IMR-90 (cell line): Measurements from ENCODE around the gene ANKRD55. TPM values are rescaled to one million over a fixed set of nuclear protein-coding genes. Genes with fewer than 3 reads are reported as not detected.

ENCODE experiments used
- ATAC-seq: fragments of 200-7000 bp; cut with Tn5 transposase; 2 replicates; pipeline ENCODE4 v1.9.1; 2020; ENCODE audit warnings: low read depth, mild to moderate bottlenecking, moderate library complexity
- BruUV-seq: library from RNA; stranded (reverse); fragments of 400-500 nt; replicated peaks from 2 replicates; lab custom pipeline; 2021; lab: Mats Ljungman, UMichigan
- CTCF ChIA-PET: fragments of 300-600 bp; formaldehyde crosslinking; extraction: SDS; loops from one replicate; lab custom pipeline; 2021; ENCODE audit warnings: antibody characterized with exemption; lab: Yijun Ruan, JAX
- POLR2A ChIA-PET: fragments of 300-600 bp; sonication (Branson Sonifier 250); formaldehyde crosslinking; loops from one replicate; lab custom pipeline; 2022; ENCODE audit warnings: antibody characterized with exemption; ENCODE audit not compliant: unreplicated experiment; lab: Charles Lee
- DNase-seq: peaks from one replicate; pipeline ENCODE4 v3.0.0; 2013
- H2AFZ ChIP-seq: replicated peaks from 2 replicates; pipeline ENCODE3; 2013; ENCODE audit warnings: low read length, mild to moderate bottlenecking; ENCODE audit not compliant: poor library complexity
- H2AK5ac ChIP-seq: 2 replicates; pipeline ENCODE4 v1.6.1; 2013; ENCODE audit warnings: low read depth, low read length, inconsistent platforms
- H2AK9ac ChIP-seq: replicated peaks from 2 replicates; pipeline ENCODE3; 2013; ENCODE audit warnings: mild to moderate bottlenecking, low read depth, low read length, moderate library complexity; ENCODE audit not compliant: poor library complexity
- H2BK120ac ChIP-seq: 2 replicates; pipeline ENCODE4 v1.6.1; 2013; ENCODE audit warnings: low read depth, low read length, inconsistent platforms
- H2BK15ac ChIP-seq: 3 replicates; pipeline ENCODE4 v1.6.1; 2013; ENCODE audit warnings: low read depth, low read length, inconsistent platforms
- H2BK20ac ChIP-seq: 2 replicates; pipeline ENCODE4 v1.6.1; 2013; ENCODE audit warnings: low read depth, mild to moderate bottlenecking, inconsistent platforms, low read length, moderate library complexity
- H2BK5ac ChIP-seq: 2 replicates; pipeline ENCODE4 v1.6.1; 2013; ENCODE audit warnings: mild to moderate bottlenecking, low read depth, low read length, inconsistent platforms; ENCODE audit not compliant: poor library complexity, severe bottlenecking
- H3K14ac ChIP-seq: replicated peaks from 2 replicates; pipeline ENCODE4 v1.6.1; 2013; ENCODE audit warnings: low read depth, low read length, inconsistent platforms
- H3K18ac ChIP-seq: 2 replicates; pipeline ENCODE4 v1.6.1; 2013; ENCODE audit warnings: low read depth, low read length, control low read depth
- H3K23ac ChIP-seq: 2 replicates; pipeline ENCODE4 v1.6.1; 2013; ENCODE audit warnings: low read depth, low read length, inconsistent platforms
- H3K27ac ChIP-seq: 2 replicates; pipeline ENCODE4 v1.5.1; 2013; ENCODE audit warnings: mild to moderate bottlenecking, control low read depth, low read length; ENCODE audit not compliant: insufficient read depth
- H3K27me3 ChIP-seq: 2 replicates; pipeline ENCODE4 v1.6.1; 2013; ENCODE audit warnings: low read length; ENCODE audit not compliant: control insufficient read depth, insufficient read depth
- H3K36me3 ChIP-seq: 2 replicates; pipeline ENCODE4 v1.6.1; 2013; ENCODE audit warnings: low read length, mixed read lengths; ENCODE audit not compliant: control insufficient read depth, insufficient read depth
- H3K4ac ChIP-seq: 2 replicates; pipeline ENCODE4 v1.6.1; 2013; ENCODE audit warnings: low read depth, low read length, inconsistent platforms
- H3K4me1 ChIP-seq: 2 replicates; pipeline ENCODE4 v1.6.1; 2013; ENCODE audit warnings: low read length, mixed read lengths; ENCODE audit not compliant: control insufficient read depth, insufficient read depth
- H3K4me2 ChIP-seq: 2 replicates; pipeline ENCODE4 v1.6.1; 2013; ENCODE audit warnings: low read depth, mild to moderate bottlenecking, control low read depth, low read length, moderate library complexity
- H3K4me3 ChIP-seq: 2 replicates; pipeline ENCODE4 v1.5.1; 2013; ENCODE audit warnings: low read depth, mild to moderate bottlenecking, control low read depth, low read length, moderate library complexity; ENCODE audit not compliant: insufficient read depth
- H3K56ac ChIP-seq: 2 replicates; pipeline ENCODE4 v1.6.1; 2013; ENCODE audit warnings: low read length, inconsistent platforms; ENCODE audit not compliant: insufficient read depth; ENCODE audit errors: extremely low read depth
- H3K79me1 ChIP-seq, 2 experiments: 2 replicates each; pipeline ENCODE4 v1.6.1; 2013; ENCODE audit warnings: low read length in 2 of 2, inconsistent platforms in 1 of 2, low read depth in 1 of 2
- H3K9ac ChIP-seq: 2 replicates; pipeline ENCODE4 v1.6.1; 2013; ENCODE audit warnings: low read depth, low read length, control low read depth
- H3K9me1 ChIP-seq: 2 replicates; pipeline ENCODE4 v1.6.1; 2013; ENCODE audit warnings: low read length, inconsistent platforms; ENCODE audit not compliant: insufficient read depth
- H3K9me3 ChIP-seq: 2 replicates; pipeline ENCODE4 v1.6.1; 2013; ENCODE audit warnings: low read length; ENCODE audit not compliant: control insufficient read depth, insufficient read depth
- H4K20me1 ChIP-seq: 2 replicates; pipeline ENCODE4 v1.6.1; 2013; ENCODE audit warnings: low read length, inconsistent platforms; ENCODE audit not compliant: insufficient read depth
- H4K5ac ChIP-seq: 2 replicates; pipeline ENCODE4 v1.6.1; 2013; ENCODE audit warnings: mild to moderate bottlenecking, low read depth, low read length, control low read depth
- H4K8ac ChIP-seq, 2 experiments: 2 replicates each; pipeline ENCODE4 v1.6.1; 2013; ENCODE audit warnings: low read depth in 2 of 2, low read length in 2 of 2, control low read depth in 1 of 2, inconsistent platforms in 1 of 2
- H4K91ac ChIP-seq: 2 replicates; pipeline ENCODE4 v1.6.1; 2013; ENCODE audit warnings: low read depth, low read length, inconsistent platforms; ENCODE audit not compliant: insufficient read depth
- BHLHE40 ChIP-seq: fragments of 150-350 bp; IDR thresholded peaks from 2 replicates; pipeline ENCODE4 v1.6.1; 2016; ENCODE audit warnings: mild to moderate bottlenecking, low read depth, low read length
- CEBPB ChIP-seq: IDR thresholded peaks from 2 replicates; pipeline ENCODE4 v1.6.1; 2012; ENCODE audit warnings: low read depth, low read length, improper control_type of control experiment
- CHD1 ChIP-seq: IDR thresholded peaks from 2 replicates; pipeline ENCODE4 v1.6.1; 2012; ENCODE audit warnings: low read depth, low read length, improper control_type of control experiment
- FOS ChIP-seq: fragments of 150-350 bp; IDR thresholded peaks from 2 replicates; pipeline ENCODE4 v1.6.1; 2016; ENCODE audit warnings: low read depth, low read length
- MAFK ChIP-seq: IDR thresholded peaks from 2 replicates; pipeline ENCODE4 v1.6.1; 2012; ENCODE audit warnings: low read depth, low read length, improper control_type of control experiment
- MAZ ChIP-seq: IDR thresholded peaks from 2 replicates; pipeline ENCODE4 v1.6.1; 2012; ENCODE audit warnings: low read depth, mild to moderate bottlenecking, low read length, improper control_type of control experiment, moderate library complexity, borderline replicate concordance
- MXI1 ChIP-seq: IDR thresholded peaks from 2 replicates; pipeline ENCODE4 v1.6.1; 2012; ENCODE audit warnings: low read depth, mild to moderate bottlenecking, low read length, moderate library complexity, borderline replicate concordance
- NFE2L2 ChIP-seq: fragments of 150-350 bp; IDR thresholded peaks from 2 replicates; pipeline ENCODE4 v1.6.1; 2016; ENCODE audit warnings: low read depth, mild to moderate bottlenecking, low read length
- POLR2A ChIP-seq: IDR thresholded peaks from 2 replicates; pipeline ENCODE4 v1.6.1; 2012; ENCODE audit warnings: mild to moderate bottlenecking, low read depth, low read length
- RAD21 ChIP-seq: IDR thresholded peaks from 2 replicates; pipeline ENCODE4 v1.6.1; 2012; ENCODE audit warnings: low read length, improper control_type of control experiment
- RCOR1 ChIP-seq: IDR thresholded peaks from 2 replicates; pipeline ENCODE4 v1.6.1; 2012; ENCODE audit warnings: mild to moderate bottlenecking, low read length, improper control_type of control experiment; ENCODE audit not compliant: insufficient replicate concordance
- RFX5 ChIP-seq: IDR thresholded peaks from 2 replicates; pipeline ENCODE4 v1.8.0; 2012; ENCODE audit warnings: low read depth, mild to moderate bottlenecking, low read length, moderate library complexity
- USF2 ChIP-seq: fragments of 150-350 bp; IDR thresholded peaks from 2 replicates; pipeline ENCODE4 v1.6.1; 2017; ENCODE audit warnings: mild to moderate bottlenecking, antibody characterized with exemption, low read length, low read depth
- WGBS, 2 experiments: methylation state at CpG; one replicate each; pipeline versions ENCODE4 v1.1.5 to v1.1.7; 2013; ENCODE audit warnings: missing lambda C conversion rate in 2 of 2; ENCODE audit not compliant: insufficient read length in 1 of 2; ENCODE audit errors: extremely low coverage in 2 of 2; 5-methylcytosine and 5-hydroxymethylcytosine counted together
- dilution Hi-C: fragments of 300-500 bp; cut with HindIII; formaldehyde crosslinking; loops from one replicate; pipeline ENCODE4 v1.14.3; 2018; ENCODE audit warnings: low sequenced_read_pairs; ENCODE audit not compliant: unreplicated experiment
- in situ Hi-C: fragments of 300-500 bp; cut with MboI; formaldehyde crosslinking; loops from 3 replicates; pipeline ENCODE4 v1.14.3; 2019; ENCODE audit warnings: low sequenced_read_pairs, inconsistent platforms, mixed read lengths
- intact Hi-C: fragments of 100-400 bp; cut with micrococcal nuclease; formaldehyde crosslinking; loops from 2 replicates; pipeline ENCODE4 v1.10.0; 2022
- polyA plus RNA-seq, 3 experiments: library from polyadenylated mRNA; depleted of rRNA; stranded (reverse); fragments of >200 nt; gene quantifications; 2 replicates each; pipeline ENCODE4 v1.2.3, GENCODE V29; 2012; ENCODE audit warnings: low replicate concordance in 1 of 3
- total RNA-seq: library from RNA; depleted of rRNA; stranded (reverse); fragments of >200 nt; gene quantifications from 2 replicates; pipeline ENCODE4 v1.2.3, GENCODE V29; 2012
- TF ChIP-seq, protein P1 (sequence below): conservative IDR thresholded peaks from 2 replicates; pipeline ENCODE4 v1.5.1; 2012; ENCODE audit warnings: mild to moderate bottlenecking, low read depth, low read length, improper control_type of control experiment
- TF ChIP-seq, protein P2 (sequence below): fragments of 150-350 bp; IDR thresholded peaks from 2 replicates; pipeline ENCODE4 v1.6.1; 2016; ENCODE audit warnings: low read depth, mild to moderate bottlenecking, low read length, moderate library complexity, borderline replicate concordance

ANKRD55 gene
- total and polyA plus RNA-seq, 2 of the 4 experiments (the other 2 are of a cell fraction): not detected

DNA sequence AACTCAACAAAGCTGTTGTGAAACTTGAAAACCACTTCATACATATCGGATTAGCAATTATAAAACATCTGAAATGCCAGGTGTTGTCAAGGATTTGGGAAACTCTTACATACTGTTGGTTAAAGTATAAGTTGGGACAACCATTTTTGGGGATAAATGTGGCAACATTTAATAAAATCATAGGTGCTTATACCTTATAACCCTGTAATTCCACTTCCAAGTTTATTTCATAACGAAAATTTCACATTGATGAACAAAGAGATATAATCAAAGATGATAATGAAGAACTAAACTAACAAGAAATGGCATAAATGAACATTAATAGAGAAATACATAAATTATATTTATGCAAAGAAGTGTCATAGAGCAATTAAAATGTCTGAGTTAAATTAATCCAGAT, 54.3 kb downstream of the ANKRD55 start:
- dilution Hi-C loops: no loop called here
- H3K4me3 ChIP-seq: no peak overlapping the region
- in situ Hi-C loops: no loop called here
- H3K9ac ChIP-seq: no peak overlapping the region
- no CpG with 5 or more reads among the region's 2 CpGs for WGBS, 2 experiments
- ATAC-seq (no peak), DNase-seq (no peak)
- ChIA-PET POLR2A (no interaction called here), CTCF (no interaction called here)
- H2BK20ac ChIP-seq: no peak overlapping the region
- no peak overlapping the region for H3K4me2 ChIP-seq
- H2BK5ac ChIP-seq: no peak overlapping the region
- H2BK15ac ChIP-seq: no peak overlapping the region
- no peak overlapping the region for H3K14ac ChIP-seq
- H2BK120ac ChIP-seq: no peak overlapping the region
- no peak overlapping the region for H4K91ac ChIP-seq
- H4K20me1 ChIP-seq: no peaks in the 10 kb centered on the region
- no peak overlapping the region for H4K5ac ChIP-seq
- H3K23ac ChIP-seq: no peak overlapping the region
- peaks cover 14% of the 10 kb centered on the region for H3K4me1 ChIP-seq
- TF ChIP-seq, protein P1, sequence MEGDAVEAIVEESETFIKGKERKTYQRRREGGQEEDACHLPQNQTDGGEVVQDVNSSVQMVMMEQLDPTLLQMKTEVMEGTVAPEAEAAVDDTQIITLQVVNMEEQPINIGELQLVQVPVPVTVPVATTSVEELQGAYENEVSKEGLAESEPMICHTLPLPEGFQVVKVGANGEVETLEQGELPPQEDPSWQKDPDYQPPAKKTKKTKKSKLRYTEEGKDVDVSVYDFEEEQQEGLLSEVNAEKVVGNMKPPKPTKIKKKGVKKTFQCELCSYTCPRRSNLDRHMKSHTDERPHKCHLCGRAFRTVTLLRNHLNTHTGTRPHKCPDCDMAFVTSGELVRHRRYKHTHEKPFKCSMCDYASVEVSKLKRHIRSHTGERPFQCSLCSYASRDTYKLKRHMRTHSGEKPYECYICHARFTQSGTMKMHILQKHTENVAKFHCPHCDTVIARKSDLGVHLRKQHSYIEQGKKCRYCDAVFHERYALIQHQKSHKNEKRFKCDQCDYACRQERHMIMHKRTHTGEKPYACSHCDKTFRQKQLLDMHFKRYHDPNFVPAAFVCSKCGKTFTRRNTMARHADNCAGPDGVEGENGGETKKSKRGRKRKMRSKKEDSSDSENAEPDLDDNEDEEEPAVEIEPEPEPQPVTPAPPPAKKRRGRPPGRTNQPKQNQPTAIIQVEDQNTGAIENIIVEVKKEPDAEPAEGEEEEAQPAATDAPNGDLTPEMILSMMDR: no peak
- TF ChIP-seq CHD1 (no peak), RCOR1 (no peak), POLR2A (no peak), RFX5 (no peak), RAD21 (no peak), FOS (no peak), NFE2L2 (no peak), CEBPB (no peak), MXI1 (no peak), MAFK (no peak), BHLHE40 (no peak), MAZ (no peak), USF2 (no peak)
- TF ChIP-seq, protein P2, sequence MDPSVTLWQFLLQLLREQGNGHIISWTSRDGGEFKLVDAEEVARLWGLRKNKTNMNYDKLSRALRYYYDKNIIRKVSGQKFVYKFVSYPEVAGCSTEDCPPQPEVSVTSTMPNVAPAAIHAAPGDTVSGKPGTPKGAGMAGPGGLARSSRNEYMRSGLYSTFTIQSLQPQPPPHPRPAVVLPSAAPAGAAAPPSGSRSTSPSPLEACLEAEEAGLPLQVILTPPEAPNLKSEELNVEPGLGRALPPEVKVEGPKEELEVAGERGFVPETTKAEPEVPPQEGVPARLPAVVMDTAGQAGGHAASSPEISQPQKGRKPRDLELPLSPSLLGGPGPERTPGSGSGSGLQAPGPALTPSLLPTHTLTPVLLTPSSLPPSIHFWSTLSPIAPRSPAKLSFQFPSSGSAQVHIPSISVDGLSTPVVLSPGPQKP: no peak
- no peak overlapping the region for H2AK5ac ChIP-seq
- H3K4ac ChIP-seq: no peak overlapping the region
- no peak overlapping the region for H3K56ac ChIP-seq
- H3K9me3 ChIP-seq: no peaks in the 10 kb centered on the region
- H3K79me1 ChIP-seq: no peaks in the 10 kb centered on the region
- no peak overlapping the region for H2AFZ ChIP-seq
- H3K36me3 ChIP-seq: no peaks in the 10 kb centered on the region
- peaks cover 10% of the 10 kb centered on the region for H3K9me1 ChIP-seq
- no TSS peak for BruUV-seq
- no peak overlapping the region for H3K18ac ChIP-seq
- H3K27ac ChIP-seq: no peak overlapping the region
- no peak overlapping the region for H4K8ac ChIP-seq
- H3K27me3 ChIP-seq: no peaks in the 10 kb centered on the region
- H2AK9ac ChIP-seq: no peak overlapping the region
- intact Hi-C loops: loop anchor here (5.0 kb wide), 1 partner anchor 187 kb away; the partner anchor contains the start of gene IL6ST
